Testis (tissue), 3 donors: ENCODE data around the gene LRRC3. TPM values are rescaled to one million over a fixed set of nuclear protein-coding genes. Genes with fewer than 3 reads are reported as not detected.

ENCODE experiments used
- DNase-seq: peaks from one replicate; pipeline ENCODE4 v3.0.0-alpha.2; 2019
- H3K27ac ChIP-seq, 2 donors: fragments of 200-600 bp; sonication (generic); one replicate each; pipeline ENCODE4 v1.5.1; 2019
- H3K27me3 ChIP-seq: fragments of 200-600 bp; sonication (generic); one replicate; pipeline ENCODE4 v1.5.1; 2019
- H3K36me3 ChIP-seq: fragments of 200-600 bp; sonication (generic); one replicate; pipeline ENCODE4 v1.5.1; 2017; ENCODE audit warnings: low read depth; ENCODE audit errors: missing control alignments
- H3K4me1 ChIP-seq: fragments of 200-600 bp; sonication (generic); one replicate; pipeline ENCODE4 v1.5.1; 2019
- H3K4me3 ChIP-seq, 2 donors: fragments of 200-600 bp; sonication (generic); one replicate each; pipeline ENCODE4 v1.5.1; 2017 to 2019
- H3K9me3 ChIP-seq: fragments of 200-600 bp; sonication (generic); one replicate; pipeline ENCODE4 v1.5.1; 2017
- POLR2A ChIP-seq: fragments of 450-650 bp; IDR thresholded peaks from one replicate; pipeline ENCODE4 v1.6.1; 2017; ENCODE audit warnings: antibody characterized with exemption, mild to moderate bottlenecking, moderate library complexity
- WGBS, 2 donors: methylation state at CpG; one replicate each; pipeline ENCODE4 v1.1.5; 2018; 5-methylcytosine and 5-hydroxymethylcytosine counted together
- intact Hi-C: fragments of 100-400 bp; cut with DNase I; formaldehyde crosslinking; loops from one replicate; pipeline ENCODE4 v1.15.1; 2023; ENCODE audit warnings: low total_unique reads
- polyA plus RNA-seq: library from polyadenylated mRNA; stranded (reverse); fragments of 350-450 nt; fragmentation: Illumina TruSeq; extraction: RNeasy Lipid Tissue Mini Kit (QIAGEN cat#74804); gene quantifications from one replicate; pipeline ENCODE4 v1.2.3, GENCODE V29; 2014; ENCODE audit warnings: low read depth, low replicate concordance; ENCODE audit not compliant: insufficient read depth
- total RNA-seq, 2 donors: library from RNA; depleted of rRNA; stranded (reverse); fragments of >200 nt; gene quantifications; one replicate each; pipeline ENCODE4 v1.2.3, GENCODE V29; 2016
- TF ChIP-seq, protein P1 (sequence below), 3 experiments: fragments of 450-650 bp in 2 of 3; fragments of 200-600 bp in 1 of 3; sonication (generic) in 1 of 3; IDR thresholded peaks; one replicate each; pipeline ENCODE4 v1.5.1; 2016 to 2019; ENCODE audit warnings: antibody characterized with exemption in 3 of 3, mild to moderate bottlenecking in 2 of 3, moderate library complexity in 1 of 3

The LRRC3 gene
- total and polyA plus RNA-seq, 3 donors from 2014 or later, result 4.9 to 11.8 (median 8.3) TPM

GRCh38 chr21:44508426-44508710 is 53.1 kb downstream of the LRRC3 start:
- no peaks in the 10 kb centered on the region for H3K36me3 ChIP-seq
- H3K27ac ChIP-seq, result no peak overlapping the region
- H3K9me3 ChIP-seq, result no peaks in the 10 kb centered on the region
- H3K4me3 ChIP-seq, result no peak overlapping the region
- H3K4me1 ChIP-seq, result no peaks in the 10 kb centered on the region
- no peak for TF ChIP-seq POLR2A
- TF ChIP-seq, protein P1, sequence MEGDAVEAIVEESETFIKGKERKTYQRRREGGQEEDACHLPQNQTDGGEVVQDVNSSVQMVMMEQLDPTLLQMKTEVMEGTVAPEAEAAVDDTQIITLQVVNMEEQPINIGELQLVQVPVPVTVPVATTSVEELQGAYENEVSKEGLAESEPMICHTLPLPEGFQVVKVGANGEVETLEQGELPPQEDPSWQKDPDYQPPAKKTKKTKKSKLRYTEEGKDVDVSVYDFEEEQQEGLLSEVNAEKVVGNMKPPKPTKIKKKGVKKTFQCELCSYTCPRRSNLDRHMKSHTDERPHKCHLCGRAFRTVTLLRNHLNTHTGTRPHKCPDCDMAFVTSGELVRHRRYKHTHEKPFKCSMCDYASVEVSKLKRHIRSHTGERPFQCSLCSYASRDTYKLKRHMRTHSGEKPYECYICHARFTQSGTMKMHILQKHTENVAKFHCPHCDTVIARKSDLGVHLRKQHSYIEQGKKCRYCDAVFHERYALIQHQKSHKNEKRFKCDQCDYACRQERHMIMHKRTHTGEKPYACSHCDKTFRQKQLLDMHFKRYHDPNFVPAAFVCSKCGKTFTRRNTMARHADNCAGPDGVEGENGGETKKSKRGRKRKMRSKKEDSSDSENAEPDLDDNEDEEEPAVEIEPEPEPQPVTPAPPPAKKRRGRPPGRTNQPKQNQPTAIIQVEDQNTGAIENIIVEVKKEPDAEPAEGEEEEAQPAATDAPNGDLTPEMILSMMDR (IDR thresholded peaks at IDR 0.05), result no peak
- no peaks in the 10 kb centered on the region for H3K27me3 ChIP-seq
- no peak for DNase-seq
- whole genome bisulfite sequencing, 2 donors, result 83 to 84% methylated on average over 4 to 9 of the region's 9 CpGs
- intact Hi-C loops, result no loop called here

DNA sequence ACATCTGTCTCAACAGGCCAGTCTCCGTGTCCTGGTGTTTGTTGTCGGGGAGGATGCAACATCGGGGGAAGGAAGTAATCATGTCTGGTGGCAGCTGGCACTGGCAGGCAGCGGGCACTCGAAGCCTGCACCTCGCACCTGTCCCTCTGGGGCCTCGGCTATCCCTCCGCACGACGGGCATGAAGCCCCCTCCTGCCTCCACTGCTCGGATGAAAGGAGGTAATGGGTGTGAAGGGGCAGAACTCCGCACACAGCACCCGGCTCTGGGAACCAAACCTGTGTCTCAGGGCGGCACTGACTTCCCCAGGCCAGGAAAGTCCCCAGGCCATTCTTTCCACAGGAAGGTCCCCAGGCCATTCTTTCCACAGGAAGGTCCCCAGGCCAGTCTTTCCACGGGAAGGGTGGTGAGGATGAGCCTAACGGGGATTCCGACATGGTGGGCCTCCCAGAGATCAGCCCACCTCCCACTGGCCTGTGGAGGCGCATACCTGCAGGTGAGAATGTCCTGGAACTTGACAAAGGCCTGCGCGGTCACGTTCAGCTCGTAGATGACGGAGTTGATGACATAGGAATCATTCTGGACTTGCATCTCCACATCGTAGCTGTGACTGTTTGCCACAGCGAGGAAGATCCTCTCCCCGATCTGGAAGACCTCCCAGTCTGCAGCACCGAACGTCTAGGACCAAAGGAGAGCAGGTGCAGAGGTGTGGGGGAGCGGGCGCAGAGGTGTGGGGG is 53.6 kb downstream of the LRRC3 start:
- DNase-seq, result no peak
- Histone ChIP-seq H3K27ac (no peak overlapping the region), H3K4me3 (no peak overlapping the region), H3K4me1 (no peaks in the 10 kb centered on the region), H3K9me3 (no peaks in the 10 kb centered on the region), H3K36me3 (no peaks in the 10 kb centered on the region), H3K27me3 (no peaks in the 10 kb centered on the region)
- intact Hi-C loops, result no loop called here
- 83 to 86% methylated on average over 13 to 30 of the region's 30 CpGs for WGBS, 2 donors
- TF ChIP-seq POLR2A, result no peak
- TF ChIP-seq, protein P1 (IDR thresholded peaks at IDR 0.05), result no peak

DNA sequence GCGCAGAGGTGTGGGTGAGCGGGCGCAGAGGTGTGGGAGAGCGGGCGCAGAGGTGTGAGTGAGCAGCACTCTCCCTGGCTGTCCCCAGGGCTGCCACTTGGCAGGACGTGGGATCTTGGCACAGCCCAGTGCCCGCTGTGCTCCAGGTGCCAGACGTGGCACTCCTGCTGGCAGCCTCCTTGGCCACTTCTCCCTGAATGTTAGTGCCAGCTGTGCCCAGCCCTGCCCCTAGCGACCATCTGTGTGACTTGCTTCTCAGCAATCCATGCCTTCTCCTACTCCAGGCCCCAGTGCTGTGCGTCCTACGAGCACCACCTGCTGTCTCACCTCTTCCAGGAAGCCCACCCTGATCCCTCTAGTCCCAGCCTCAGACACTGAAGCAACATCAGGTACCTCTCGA is 54.2 kb downstream of the LRRC3 start:
- H3K4me3 ChIP-seq, result no peak overlapping the region
- H3K9me3 ChIP-seq, result no peaks in the 10 kb centered on the region
- H3K27ac ChIP-seq, result no peak overlapping the region
- TF ChIP-seq, protein P1 (IDR thresholded peaks at IDR 0.05), result no peak
- no peak for TF ChIP-seq POLR2A
- intact Hi-C loops, result no loop called here
- WGBS, 2 donors, result 75 to 77% methylated on average over 12 of the region's 12 CpGs
- no peaks in the 10 kb centered on the region for H3K27me3 ChIP-seq
- no peaks in the 10 kb centered on the region for H3K4me1 ChIP-seq
- H3K36me3 ChIP-seq, result no peaks in the 10 kb centered on the region
- DNase-seq, result peak; percentile 31

DNA sequence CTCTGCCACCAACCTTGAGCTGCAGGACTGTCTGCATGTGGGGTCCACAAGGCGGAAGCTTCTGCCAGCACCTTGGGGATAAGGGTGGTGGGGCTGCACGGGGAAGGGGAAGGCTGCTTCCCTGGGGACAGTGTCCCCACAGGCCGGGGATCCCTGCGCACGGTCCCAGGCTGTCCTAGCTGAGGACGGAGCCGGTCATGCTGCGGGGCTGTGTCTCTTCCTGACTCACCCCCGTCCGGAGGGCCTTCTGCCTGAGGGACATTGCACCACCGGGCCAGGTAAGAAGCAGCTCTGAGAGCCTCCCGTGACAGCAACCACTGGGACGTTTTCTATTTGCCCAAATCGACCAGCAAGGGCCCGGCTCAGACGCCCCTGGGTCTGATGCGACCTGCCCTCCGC is 54.8 kb downstream of the LRRC3 start:
- no peak for DNase-seq
- Histone ChIP-seq H3K9me3 (no peaks in the 10 kb centered on the region), H3K27me3 (no peaks in the 10 kb centered on the region), H3K4me1 (no peaks in the 10 kb centered on the region), H3K4me3 (peak overlapping the region in 1 of 2 donors; percentile 29), H3K27ac (no peak overlapping the region), H3K36me3 (no peaks in the 10 kb centered on the region)
- intact Hi-C loops, result loop anchor here (10.0 kb wide), 1 partner anchor 285 kb away; no protein-coding TSS in a partner anchor
- WGBS, 2 donors, result 29 to 49% methylated on average over 7 to 18 of the region's 18 CpGs
- no peak for TF ChIP-seq POLR2A
- TF ChIP-seq, protein P1 (IDR thresholded peaks at IDR 0.05), result no peak
